NCI-H2196 treated with DMSO at 0.1 percent for 48 hours (cell line): ENCODE data around the gene PLCD3.
"Not testable (repeated sequence)": the region's sequence is repeated elsewhere in the genome, so short reads cannot be mapped to it uniquely, and the experiment has no call there.

Experiments
- DNase-seq: peaks from one replicate; lab custom pipeline; 2025; ENCODE audit not compliant: unreplicated experiment; lab: John Stamatoyannopoulos, UW

Gene PLCD3

GRCh38 chr17:45135978-45136791, 3.9 kb upstream of the PLCD3 start:
- DNase-seq, result no peak

DNA sequence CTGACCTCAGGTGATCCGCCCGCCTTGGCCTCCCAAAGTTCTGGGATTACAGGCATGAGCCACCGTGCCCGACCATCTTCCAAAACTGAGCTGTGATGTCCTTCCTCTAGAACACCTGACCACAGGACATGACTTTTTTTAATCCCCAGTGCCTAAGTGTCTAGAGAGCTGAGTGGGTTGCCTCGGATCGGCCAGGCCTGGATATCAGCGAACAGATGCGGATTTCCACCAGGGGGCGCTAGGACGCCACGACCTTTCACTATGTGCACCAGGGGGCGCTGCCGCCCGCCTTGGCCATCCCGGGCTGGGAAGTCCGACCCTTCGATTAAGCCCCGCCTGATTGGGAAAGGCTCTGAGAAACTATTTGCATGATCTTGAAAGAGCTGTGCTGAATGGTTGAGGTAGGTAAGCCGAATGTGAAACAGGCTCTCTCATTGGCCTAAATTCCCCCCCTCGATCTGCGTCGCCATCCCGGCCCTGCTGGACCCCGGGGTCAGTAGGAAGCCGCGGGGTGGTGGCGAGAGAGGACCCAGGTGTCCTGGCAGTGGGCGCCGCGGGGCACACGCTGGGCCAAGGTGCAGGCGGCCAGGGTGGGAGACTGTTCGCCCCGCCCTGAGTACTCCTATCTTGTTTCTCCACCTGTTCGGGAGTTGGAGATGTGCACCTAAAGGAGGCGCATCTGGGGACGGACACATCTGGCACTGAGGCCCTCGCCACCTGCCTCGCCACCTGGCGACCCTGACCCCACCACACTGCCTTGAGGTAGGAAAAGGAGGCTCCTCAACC, 3.1 kb upstream of the PLCD3 start, which contains the start of gene ACBD4:
TSS of gene ACBD4 (plus strand) at position 496 of the 786 bp plus-strand sequence. CDS start 458 bp downstream, outside the sequence.
- peak; percentile 94 for DNase-seq

GRCh38 chr17:45132572-45133463, 503 bp upstream of the PLCD3 start:
- peak; percentile 52 for DNase-seq

GRCh38 chr17:45131616-45132319, 547 bp downstream of the PLCD3 start:
- no peak for DNase-seq

DNA sequence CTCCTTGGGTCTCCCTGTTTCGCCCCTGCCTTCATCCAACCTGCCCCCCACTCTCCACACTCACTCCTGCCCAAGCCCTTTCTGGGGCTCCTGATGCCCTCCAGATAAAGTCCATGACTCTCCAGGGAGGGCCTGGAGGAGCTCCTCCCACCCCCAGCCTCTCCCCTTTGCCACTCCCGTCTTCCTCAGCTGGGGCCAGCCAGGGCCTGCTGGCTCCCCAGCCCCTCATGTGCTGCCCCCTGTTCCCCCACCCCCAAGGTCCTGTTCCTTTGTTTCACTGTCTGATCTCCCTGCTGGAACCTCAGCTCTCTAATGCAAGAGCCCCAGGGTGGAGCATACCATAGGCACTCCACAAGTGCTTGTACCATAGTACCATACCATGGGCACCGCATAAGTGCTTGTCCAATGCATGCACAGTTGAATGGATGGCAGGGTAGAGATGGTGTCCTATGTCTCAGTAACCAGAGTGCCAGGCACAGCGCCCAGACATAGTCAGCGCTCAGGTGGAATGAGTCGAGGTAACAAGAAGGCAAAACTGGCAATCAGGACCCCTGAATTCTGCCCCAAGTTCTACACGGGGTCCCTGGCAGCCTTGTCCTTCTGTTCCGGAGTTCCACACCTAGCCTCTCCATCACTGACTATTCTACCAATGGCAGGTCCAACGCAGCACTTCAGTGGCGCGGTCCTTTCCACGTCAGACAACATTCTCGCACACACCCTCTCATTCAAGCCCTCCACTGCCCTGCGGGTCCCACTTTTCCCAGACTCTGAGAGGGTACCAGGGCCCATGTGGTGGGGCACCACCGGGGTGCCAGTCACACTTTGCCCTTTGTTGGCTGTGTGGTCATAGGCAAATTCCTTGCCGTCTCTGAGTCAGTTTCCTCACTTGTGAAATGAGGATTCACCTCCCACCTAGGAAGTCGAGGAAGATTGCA, 1.4 kb downstream of the PLCD3 start:
- DNase-seq, result no peak

DNA sequence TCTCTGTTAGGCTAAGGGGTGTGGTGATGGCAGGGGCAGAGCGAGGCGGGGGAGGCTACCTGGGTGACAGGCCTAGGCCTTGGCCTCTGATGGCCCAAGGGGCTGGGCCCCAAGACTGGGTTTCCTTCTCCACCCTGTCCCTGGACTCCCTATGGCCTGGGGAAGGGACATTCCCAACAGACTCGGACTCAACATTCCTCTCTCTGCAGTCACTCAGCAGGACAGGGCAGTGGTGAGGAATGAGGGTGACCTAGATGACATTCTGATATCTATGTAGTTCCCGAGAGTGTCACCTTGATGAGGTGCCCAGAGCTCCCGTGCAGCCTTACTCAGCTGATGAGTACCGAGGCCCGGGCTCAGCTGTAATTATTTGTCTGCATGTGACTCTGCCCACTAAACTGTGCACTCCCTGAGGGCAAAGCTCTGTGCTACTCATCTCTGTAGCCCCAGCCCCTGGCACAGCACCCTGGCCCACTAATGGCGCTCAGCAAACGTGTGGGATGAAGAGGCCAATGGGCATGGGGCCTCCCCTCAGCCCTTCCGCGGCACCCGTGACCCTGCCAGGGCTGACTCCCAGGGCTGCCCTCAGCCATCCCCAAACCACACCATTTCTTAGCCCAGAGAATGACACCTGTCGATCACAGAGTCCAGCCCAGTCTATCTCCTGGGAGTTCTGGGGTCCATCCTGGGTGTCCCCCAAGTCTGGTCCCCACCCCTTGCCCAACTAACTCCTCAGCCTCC, 2.2 kb downstream of the PLCD3 start:
- DNase-seq, result no peak

DNA sequence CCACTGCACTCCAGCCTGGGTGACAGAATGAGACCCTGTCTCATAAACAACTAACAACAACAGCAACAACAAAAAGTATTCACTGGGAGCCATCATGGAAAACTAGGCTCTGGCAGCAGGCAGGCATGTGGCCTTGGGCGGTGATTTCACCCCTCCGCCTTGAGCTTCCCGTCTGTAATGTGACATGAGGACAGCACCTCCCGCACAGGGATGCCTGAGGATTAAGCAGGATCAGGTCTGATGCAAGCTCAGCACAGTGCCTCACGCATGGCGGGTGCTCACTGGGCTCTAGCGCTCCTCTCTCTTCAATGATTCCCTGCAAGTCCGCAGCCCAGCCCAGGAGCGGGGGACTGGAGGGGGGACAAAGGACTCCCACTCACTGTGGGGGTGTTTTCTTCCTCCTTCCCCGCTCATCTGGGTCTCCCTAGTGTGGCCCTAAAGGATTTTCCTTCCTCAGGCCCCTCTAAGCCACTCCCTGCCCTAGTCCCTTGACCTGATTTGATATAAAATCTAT, 2.8 kb downstream of the PLCD3 start:
- DNase-seq, result no peak

DNA sequence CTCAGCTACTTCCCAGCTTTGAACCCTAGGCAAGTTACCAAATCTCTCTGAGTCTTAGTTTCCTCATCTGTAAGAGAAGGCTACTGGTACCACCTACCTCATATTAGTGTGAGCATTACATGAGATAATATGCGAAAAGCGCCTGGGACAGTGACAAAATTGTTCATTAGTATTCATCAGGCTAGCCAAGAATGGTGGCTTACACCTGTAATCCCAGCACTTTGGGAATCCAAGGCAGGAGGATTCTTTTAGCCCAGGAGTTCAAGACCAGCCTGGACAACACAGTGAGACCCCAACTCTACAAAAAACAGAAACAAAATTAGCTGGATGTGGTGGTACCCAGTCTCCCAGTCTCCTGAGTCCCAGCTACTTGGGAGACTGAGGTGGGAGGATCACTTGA, 3.3 kb downstream of the PLCD3 start:
- no peak for DNase-seq

DNA sequence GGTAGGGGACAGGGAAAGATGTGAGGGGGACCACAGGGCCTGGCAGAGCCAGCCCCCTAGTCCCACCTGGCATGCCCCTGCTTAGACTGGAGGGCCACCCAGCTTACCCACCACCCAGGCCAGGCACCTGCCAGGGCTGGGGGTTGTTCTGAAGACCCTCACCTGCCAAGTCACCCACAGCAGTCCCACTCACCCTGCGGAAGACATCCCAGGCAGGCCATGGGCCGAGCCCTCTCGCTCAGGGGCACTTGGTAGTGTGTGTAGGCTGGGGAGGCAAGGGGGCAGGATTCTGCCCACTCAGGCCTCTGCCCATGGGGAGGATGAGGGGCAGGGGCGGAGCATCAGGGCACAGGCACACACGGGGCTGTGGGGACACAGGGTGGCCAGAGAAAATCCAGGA, 4.0 kb downstream of the PLCD3 start:
- no peak for DNase-seq

- no peak for DNase-seq
Measured at GRCh38 chr17:45127548-45128300, 4.6 kb downstream of the PLCD3 start.

- DNase-seq, result no peak
Measured at GRCh38 chr17:45127207-45127547, 5.1 kb downstream of the PLCD3 start.

DNA sequence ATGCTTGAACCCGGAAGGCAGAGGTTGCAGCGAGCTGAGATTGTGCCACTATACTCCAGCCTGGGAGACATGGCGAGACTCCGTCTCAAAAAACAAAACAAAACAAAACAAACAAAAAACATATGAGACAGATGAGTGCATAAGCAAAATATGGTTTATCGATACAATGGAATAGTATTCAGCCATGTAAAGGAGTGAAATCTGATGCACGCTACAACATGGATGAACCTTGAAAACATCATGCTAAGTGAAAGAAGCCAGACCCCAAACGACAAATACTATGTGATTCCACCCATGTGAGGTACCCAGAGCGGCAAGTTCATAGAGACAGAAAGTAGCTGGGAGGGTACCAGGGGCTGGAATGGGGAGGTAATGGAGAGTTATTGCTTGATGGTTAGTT, 6.8 kb downstream of the PLCD3 start:
- DNase-seq, result no peak

DNA sequence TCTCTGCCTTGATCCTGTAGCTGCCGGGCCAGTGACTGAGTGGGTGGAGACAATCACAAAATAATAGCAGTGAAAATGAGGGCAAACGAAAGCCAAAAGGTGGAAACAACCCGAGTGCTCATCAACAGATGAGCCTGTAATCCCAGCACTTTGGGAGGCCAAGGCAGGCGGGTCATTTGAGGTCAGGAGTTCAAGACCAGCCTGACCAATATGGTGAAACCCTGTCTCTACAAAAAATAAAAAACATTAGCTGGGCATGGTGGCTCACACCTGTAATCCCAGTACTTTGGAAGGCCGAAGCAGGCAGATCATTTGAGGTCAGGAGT, 7.6 kb downstream of the PLCD3 start:
- not testable (repeated sequence) for DNase-seq

GRCh38 chr17:45123930-45124796, 8.2 kb downstream of the PLCD3 start:
- DNase-seq, result no peak

DNA sequence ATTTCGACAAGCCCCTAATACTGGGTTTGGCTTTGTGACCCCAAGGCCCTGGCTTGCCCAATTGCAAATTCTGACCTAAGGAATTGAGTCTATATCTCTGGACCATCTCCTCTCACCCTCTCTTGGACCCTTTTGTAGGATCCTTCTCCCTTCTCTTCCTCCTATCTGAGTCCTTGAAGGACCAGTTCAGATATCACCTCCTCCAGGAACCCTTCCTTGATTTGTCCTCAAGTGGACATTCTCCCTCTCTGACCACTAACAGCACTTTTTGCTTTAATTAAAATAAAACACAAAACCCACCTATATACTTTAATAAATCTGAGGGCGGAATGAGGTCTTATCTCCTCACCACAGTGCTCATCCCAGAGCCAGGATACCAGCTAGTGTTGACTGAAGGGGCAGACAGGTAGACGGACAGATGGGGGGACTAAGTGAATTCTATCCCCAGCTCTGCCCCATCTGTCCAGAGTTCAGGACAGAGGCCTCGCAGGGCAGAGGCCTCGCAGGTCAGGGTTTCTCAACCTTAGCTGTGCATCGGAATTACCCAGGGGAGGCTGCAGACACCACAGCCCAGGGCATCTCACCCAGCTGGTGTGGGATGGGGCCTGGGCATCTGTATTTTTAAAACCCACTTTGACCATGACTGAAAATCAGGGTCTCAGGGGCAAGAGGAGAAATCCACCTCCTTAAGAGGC, 9.1 kb downstream of the PLCD3 start:
- no peak for DNase-seq

DNA sequence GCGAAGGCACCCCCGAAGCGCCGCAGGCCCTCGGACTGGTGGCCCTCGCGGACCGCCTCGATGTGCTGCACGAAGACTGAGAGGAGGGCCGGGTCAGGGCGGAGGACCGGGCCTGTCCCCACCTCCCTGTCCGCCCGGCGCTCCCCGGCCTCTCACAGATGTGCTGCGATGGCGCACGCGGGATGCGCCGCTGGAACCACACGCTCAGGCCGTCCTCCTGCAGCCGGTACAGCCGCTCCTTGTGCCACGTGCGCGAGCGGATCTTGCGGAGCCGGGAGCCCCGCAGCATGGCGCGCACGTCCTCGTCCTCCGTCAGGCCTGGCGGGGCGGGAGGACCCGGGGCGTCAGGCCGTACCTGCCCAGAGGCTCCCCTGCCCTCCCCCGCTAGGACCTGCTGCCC, 11.3 kb downstream of the PLCD3 start:
- no peak for DNase-seq

DNA sequence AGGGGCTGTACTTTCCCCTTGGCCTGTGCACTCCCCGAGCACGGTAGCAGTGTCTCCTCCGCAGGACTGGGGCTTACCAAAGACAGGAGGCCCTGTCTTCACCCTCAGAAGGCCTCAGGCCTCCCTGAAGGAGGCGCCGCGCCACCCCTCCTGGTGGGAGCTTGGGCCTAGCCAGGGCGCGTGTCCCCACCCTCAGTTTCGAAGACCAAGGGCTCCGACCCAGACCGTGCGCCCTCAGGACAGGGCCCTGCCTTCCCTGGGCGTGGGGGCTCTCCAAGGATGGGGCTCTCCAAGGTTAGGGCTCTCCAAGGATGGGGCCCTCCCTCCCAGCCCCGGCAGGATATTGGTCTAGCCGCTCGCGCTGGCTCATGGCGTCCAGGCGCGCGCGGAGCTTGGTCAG, 11.8 kb downstream of the PLCD3 start:
- DNase-seq, result no peak
